Activated naive CD4-positive, alpha-beta T cell treated with anti-CD3 and anti-CD28 coated beads, Interleukin-2, amount 10 ng/mL, durations not matched to agents 7 days and 5 days (primary cell): Measurements from ENCODE around the gene KRTAP2-2.
"Not testable (repeated sequence)": the region's sequence is repeated elsewhere in the genome, so short reads cannot be mapped to it uniquely, and the experiment has no call there.

ENCODE experiments used
- CTCF ChIA-PET: fragments of 350-600 bp; sonication (Branson Sonifier 250); formaldehyde crosslinking; loops from one replicate; lab custom pipeline; 2021; ENCODE audit warnings: antibody characterized with exemption; lab: Charles Lee
- DNase-seq: peaks from one replicate; pipeline ENCODE4 v3.0.0-alpha.2; 2020
- H3K27ac Mint-ChIP-seq: one replicate; pipeline ENCODE4 v1.8.0; 2021; ENCODE audit warnings: mild to moderate bottlenecking, moderate library complexity, mixed read lengths
- H3K27me3 Mint-ChIP-seq: one replicate; pipeline ENCODE4 v1.8.0; 2021; ENCODE audit warnings: mild to moderate bottlenecking, mixed read lengths
- H3K36me3 Mint-ChIP-seq: one replicate; pipeline ENCODE4 v1.8.0; 2021; ENCODE audit warnings: mixed read lengths
- H3K4me1 Mint-ChIP-seq: one replicate; pipeline ENCODE4 v1.8.0; 2021; ENCODE audit warnings: mixed read lengths
- H3K4me3 Mint-ChIP-seq: one replicate; pipeline ENCODE4 v1.8.0; 2021; ENCODE audit warnings: mild to moderate bottlenecking, moderate library complexity, mixed read lengths
- H3K9me3 Mint-ChIP-seq: one replicate; pipeline ENCODE4 v1.8.0; 2021; ENCODE audit warnings: mixed read lengths

The KRTAP2-2 gene

DNA sequence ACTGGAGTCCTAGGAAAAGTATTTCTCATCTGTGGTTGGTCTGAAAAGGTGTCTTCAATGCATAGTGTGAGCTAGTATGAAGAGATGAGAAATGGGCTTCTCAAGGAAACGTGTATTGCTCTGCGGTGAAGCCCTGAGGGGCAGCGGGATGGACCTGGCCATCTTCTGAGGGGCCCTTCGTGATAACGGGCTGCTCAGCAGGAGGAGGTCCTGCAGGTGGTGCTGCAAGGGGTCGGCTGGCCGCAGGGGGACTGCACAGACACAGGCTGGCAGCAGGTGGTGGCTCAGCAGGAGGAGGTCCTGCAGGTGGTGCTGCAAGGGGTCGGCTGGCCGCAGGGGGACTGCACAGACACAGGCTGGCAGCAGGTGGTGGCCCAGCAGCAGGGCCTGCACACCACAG lies 474 bp downstream of the KRTAP2-2 start:
- DNase-seq, H3K4me1 Mint-ChIP-seq, H3K27me3 Mint-ChIP-seq, H3K4me3 Mint-ChIP-seq, CTCF ChIA-PET, H3K36me3 Mint-ChIP-seq, H3K27ac Mint-ChIP-seq, H3K9me3 Mint-ChIP-seq: not testable (repeated sequence)

DNA sequence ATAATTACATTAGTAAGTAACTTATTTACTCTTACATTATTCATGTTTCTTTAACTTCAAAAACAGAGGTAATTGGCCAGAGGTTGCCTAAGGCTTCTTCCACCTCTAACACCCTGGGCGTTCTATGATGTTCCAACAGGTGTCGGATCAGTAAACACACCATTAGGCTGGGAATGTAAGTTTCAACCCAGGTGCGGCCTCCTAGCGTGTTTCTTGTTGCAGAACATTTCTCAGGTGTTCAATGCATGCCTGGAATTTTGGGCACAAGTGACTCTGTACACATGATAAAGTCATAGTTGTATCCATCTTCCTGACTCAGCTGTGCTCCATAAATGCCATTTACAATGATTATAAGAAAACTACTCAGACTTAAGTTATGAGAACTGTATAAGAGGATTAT lies 1.0 kb downstream of the KRTAP2-2 start:
- Mint-ChIP-seq H3K36me3 (no peaks in the 10 kb centered on the region), H3K4me1 (no peaks in the 10 kb centered on the region), H3K27me3 (peaks cover 5% of the 10 kb centered on the region), H3K27ac (no peak overlapping the region), H3K4me3 (no peak overlapping the region), H3K9me3 (peaks cover 6% of the 10 kb centered on the region)
- DNase-seq: no peak
- CTCF ChIA-PET: no interaction called here

DNA sequence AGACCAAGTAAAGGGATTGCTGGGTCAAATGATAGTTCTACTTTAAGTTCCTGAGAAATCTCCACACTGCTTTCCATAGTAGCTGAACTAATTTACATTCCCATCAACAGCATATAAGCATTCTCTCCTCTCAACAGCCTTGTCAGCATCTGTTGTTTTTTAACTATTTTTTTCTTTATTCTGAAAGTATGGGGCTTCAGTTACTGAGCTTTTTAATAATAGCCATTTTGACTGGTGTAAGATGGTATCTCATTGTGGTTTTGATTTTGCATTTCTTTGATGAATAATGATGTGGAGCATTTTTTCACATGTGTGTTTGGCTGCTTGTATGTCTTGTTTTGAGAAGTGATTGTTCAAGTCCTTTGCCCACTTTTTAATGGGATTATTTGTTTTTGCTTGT lies 2.5 kb downstream of the KRTAP2-2 start:
- no peak for DNase-seq
- CTCF ChIA-PET: no interaction called here
- H3K4me1 Mint-ChIP-seq: no peaks in the 10 kb centered on the region
- H3K9me3 Mint-ChIP-seq: peaks cover 4% of the 10 kb centered on the region
- H3K27me3 Mint-ChIP-seq: peaks cover 17% of the 10 kb centered on the region
- H3K27ac Mint-ChIP-seq: no peak overlapping the region
- H3K36me3 Mint-ChIP-seq: no peaks in the 10 kb centered on the region
- no peak overlapping the region for H3K4me3 Mint-ChIP-seq

DNA sequence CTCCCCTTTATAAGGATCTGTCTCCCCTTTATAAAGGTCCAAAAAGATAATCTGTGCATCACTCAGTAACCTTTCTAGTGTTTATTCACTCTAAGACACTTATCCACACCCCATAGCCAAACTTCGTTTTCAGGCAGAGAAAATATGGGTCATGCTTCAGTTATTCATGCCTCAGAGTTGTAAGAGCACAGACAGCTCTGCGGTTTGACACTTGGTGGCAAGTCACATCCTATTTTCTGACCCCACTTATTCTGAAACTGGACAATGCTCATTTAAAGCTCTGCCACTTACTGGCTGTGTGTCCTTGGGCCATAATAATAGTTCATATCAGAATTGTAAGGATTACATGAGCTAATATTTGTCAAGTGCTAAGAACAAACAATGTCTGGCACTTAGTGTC lies 5.9 kb downstream of the KRTAP2-2 start:
- H3K27me3 Mint-ChIP-seq: peaks cover 36% of the 10 kb centered on the region
- no peak overlapping the region for H3K27ac Mint-ChIP-seq
- no peaks in the 10 kb centered on the region for H3K36me3 Mint-ChIP-seq
- DNase-seq: no peak
- no peaks in the 10 kb centered on the region for H3K4me1 Mint-ChIP-seq
- no peak overlapping the region for H3K4me3 Mint-ChIP-seq
- no peaks in the 10 kb centered on the region for H3K9me3 Mint-ChIP-seq
- CTCF ChIA-PET: no interaction called here

DNA sequence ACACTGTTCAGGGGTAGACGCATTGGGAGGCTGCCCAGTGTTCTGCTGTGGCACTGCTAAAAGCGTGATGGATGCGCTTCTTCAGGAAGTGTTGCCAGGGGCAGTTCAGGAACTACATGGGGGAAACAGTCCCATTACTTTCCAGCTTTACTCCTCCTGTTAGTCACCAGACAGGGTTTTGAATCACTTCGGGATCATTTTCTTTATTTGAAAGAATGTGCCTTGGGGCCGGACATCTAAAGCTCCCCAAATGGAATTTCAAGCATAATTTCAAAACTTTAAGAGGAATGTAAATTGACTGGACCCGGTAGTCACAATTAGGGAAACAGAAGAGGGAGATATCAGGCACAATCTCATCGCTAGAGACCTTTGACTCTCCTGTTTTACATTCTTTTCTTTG lies 6.6 kb downstream of the KRTAP2-2 start:
- no peaks in the 10 kb centered on the region for H3K9me3 Mint-ChIP-seq
- CTCF ChIA-PET: no interaction called here
- peaks cover 36% of the 10 kb centered on the region for H3K27me3 Mint-ChIP-seq
- no peak overlapping the region for H3K27ac Mint-ChIP-seq
- no peaks in the 10 kb centered on the region for H3K4me1 Mint-ChIP-seq
- H3K4me3 Mint-ChIP-seq: no peak overlapping the region
- no peaks in the 10 kb centered on the region for H3K36me3 Mint-ChIP-seq
- DNase-seq: no peak

DNA sequence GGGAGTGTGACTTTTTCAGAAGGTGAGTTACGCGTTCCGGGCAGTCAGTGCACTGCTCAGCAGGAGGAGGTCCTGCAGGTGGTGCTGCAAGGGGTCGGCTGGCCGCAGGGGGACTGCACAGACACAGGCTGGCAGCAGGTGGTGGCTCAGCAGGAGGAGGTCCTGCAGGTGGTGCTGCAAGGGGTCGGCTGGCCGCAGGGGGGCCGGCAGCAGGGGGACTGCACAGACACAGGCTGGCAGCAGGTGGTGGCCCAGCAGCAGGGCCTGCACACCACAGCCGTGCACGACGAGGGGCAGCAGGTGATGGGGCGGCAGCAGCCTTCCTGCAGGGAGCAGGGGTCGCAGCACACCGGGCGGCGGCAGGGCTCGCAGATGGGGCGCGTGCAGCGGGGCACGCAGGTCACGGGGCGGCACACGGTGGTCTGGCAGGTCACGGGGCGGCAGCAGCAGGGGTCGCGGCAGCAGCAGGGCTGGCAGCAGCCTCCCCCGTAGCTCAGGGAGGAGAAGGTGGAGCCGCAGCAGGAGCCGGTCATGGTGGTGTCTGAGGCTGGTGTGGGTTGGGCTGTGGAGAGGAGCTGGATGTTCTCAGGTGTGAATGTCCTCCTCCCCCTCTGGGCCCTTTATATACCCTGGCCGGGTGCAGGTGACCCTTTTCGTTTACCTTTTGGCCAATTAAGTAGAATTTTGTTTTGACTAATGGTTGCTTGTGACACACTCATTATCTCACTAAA lies 8.1 kb downstream of the KRTAP2-2 start, which contains the start of gene KRTAP2-1:
TSS of gene KRTAP2-1 (minus strand) at position 582 of the 731 bp plus-strand sequence. CDS start at position 533, 49 bp downstream.
- not testable (repeated sequence) for H3K36me3 Mint-ChIP-seq, H3K27ac Mint-ChIP-seq, H3K4me3 Mint-ChIP-seq, DNase-seq, H3K4me1 Mint-ChIP-seq, H3K9me3 Mint-ChIP-seq
- CTCF ChIA-PET: interaction anchor here (1.0 kb wide), 1 partner anchor 12 kb away, joined by 4 read pairs; no protein-coding TSS in a partner anchor
- H3K27me3 Mint-ChIP-seq: peaks cover 36% of the 10 kb centered on the region

DNA sequence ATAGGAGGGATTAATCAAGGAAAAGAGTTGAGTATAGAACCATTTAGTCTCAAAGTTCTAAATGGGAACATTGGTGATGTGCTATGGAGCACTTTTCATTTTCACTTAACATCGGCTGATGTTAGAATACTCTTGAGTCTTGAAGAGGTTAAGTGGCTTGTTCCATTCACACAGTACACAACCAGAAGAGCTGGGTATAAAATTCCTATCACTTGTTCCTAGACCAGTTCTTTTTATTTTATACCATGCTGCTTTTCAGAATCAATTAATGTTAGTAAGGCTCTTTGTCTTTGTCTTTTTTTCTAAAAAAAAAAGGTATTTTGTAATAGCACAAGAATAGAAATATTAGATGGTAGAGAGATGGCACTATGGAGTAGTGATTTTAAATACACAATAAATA lies 12.1 kb downstream of the KRTAP2-2 start:
- DNase-seq: no peak
- Mint-ChIP-seq H3K4me3 (no peak overlapping the region), H3K27ac (no peak overlapping the region), H3K27me3 (peaks cover 30% of the 10 kb centered on the region), H3K36me3 (no peaks in the 10 kb centered on the region), H3K4me1 (no peaks in the 10 kb centered on the region), H3K9me3 (no peaks in the 10 kb centered on the region)
- CTCF ChIA-PET: no interaction called here

DNA sequence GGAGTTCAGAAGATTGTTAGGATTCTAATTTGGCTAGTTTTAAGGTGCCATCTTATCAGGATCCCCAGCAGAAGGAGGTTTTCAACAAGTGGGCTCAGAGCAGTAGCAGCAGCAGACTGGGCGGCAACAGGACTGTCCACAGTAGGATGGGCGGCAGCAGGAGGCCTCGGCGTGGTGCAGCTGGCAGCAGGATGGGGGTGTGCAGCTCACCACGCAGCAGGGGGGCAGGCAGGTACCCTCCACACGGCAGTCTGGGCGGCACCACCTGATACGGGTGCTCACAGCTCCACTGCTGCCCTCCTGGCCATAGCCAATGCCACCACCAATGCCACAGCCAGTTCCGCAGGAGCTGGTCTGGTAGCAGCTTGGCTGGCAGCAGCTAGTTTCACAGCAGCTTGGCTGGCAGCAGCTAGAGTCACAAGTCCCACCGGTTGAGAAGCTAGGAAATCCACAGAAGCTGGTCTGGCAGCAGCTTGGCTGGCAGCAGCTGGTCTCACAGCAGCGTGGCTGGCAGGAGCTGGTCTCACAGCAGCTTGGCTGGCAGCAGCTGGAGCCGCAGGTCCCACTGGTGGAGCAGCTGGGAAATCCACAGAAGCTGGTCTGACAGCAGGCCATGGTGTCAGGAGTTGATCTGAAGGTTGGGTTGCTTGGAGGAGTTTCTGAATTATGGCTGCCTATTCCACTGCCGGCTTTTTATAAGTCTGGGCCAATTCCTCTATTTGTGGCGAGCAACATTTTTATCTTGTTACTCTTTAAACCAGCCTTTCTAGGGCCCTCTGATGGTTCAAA lies 14.1 kb downstream of the KRTAP2-2 start, which contains the start of gene KRTAP1-1:
TSS of gene KRTAP1-1 (minus strand) at position 668 of the 789 bp plus-strand sequence. CDS start at position 615, 53 bp downstream.
- CTCF ChIA-PET, H3K4me3 Mint-ChIP-seq, H3K27ac Mint-ChIP-seq, DNase-seq, H3K36me3 Mint-ChIP-seq, H3K4me1 Mint-ChIP-seq, H3K9me3 Mint-ChIP-seq: not testable (repeated sequence)
- peaks cover 14% of the 10 kb centered on the region for H3K27me3 Mint-ChIP-seq

DNA sequence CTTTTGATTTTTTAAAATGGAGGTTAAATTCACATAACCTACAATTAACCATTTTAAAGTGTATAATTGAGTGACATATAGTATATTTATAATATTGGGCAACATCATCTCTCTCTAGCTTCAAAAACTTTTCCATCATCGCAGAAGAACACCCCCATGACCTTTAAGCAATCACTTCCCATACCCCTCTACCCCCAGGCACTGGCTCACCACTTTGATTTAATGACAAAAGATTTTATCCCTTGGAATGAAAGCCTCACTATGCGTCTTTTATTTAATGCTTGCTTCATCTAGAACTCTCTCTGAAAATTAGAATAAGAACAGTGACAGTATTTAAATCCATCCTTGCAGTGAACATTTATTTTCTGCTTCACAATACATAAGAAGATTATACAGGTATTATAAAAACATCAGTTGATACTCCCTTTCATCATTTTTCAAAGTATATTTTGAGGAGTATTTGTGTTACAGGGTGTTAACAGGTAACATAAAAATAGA lies 17.1 kb downstream of the KRTAP2-2 start:
- no peak overlapping the region for H3K4me3 Mint-ChIP-seq
- no peaks in the 10 kb centered on the region for H3K36me3 Mint-ChIP-seq
- CTCF ChIA-PET: no interaction called here

DNA sequence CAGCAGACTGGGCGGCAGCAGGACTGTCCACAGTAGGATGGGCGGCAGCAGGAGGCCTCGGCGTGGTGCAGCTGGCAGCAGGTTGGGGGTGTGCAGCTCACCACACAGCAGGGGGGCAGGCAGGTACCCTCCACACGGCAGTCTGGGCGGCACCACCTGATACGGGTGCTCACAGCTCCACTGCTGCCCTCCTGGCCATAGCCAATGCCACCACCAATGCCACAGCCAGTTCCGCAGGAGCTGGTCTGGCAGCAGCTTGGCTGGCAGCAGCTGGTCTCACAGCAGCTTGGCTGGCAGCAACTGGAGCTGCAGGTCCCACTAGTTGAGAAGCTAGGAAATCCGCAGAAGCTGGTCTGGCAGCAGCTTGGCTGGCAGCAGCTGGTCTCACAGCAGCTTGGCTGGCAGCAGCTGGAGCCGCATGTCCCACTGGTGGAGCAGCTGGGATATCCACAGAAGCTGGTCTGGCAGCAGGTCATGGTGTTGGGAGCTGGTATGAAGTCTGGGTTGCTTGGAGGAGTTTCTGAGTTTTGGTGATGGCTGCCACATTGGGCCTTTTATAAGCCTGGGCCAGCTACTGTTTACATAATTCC lies 20.6 kb downstream of the KRTAP2-2 start, which contains the start of gene KRTAP1-3:
TSS of gene KRTAP1-3 (minus strand) at position 529 of the 590 bp plus-strand sequence. CDS start at position 476, 53 bp downstream.
- H3K9me3 Mint-ChIP-seq, CTCF ChIA-PET, H3K4me1 Mint-ChIP-seq, H3K36me3 Mint-ChIP-seq, DNase-seq, H3K27ac Mint-ChIP-seq, H3K4me3 Mint-ChIP-seq: not testable (repeated sequence)
- H3K27me3 Mint-ChIP-seq: peaks cover 11% of the 10 kb centered on the region

More for the DNA sequence above, 17.1 kb downstream of the KRTAP2-2 start:
- H3K27me3 Mint-ChIP-seq: peaks cover 15% of the 10 kb centered on the region
- no peak for DNase-seq
- H3K27ac Mint-ChIP-seq: no peak overlapping the region
- no peaks in the 10 kb centered on the region for H3K9me3 Mint-ChIP-seq
- H3K4me1 Mint-ChIP-seq: no peaks in the 10 kb centered on the region

DNA sequence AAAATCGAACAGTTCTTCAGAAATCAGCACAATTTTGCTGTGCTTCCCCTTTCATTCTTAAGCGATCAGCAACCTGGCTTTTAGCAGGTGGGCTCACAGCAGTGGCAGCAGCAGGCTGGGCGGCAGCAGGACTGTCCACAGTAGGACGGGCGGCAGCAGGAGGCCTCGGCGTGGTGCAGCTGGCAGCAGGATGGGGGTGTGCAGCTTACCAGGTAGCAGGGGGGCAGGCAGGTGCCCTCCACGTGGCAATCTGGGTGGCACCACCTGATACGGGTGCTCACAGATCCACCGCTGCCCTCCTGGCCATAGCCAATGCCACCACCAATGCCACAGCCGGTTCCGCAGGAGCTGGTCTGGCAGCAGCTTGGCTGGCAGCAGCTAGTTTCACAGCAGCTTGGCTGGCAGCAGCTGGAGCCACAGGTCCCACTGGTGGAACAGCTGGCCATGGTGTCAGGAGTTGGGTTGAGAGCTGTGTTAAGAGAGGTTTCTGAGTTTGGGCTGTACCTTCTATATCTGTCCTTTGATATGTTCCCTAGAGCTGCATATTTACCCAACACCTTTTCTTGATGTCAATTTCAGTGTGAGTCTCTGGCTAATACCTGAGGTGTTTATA lies 25.3 kb downstream of the KRTAP2-2 start, which contains the start of gene KRTAP1-4:
TSS of gene KRTAP1-4 (minus strand) at position 563 of the 613 bp plus-strand sequence. CDS start at position 446, 117 bp downstream.
- no peaks in the 10 kb centered on the region for H3K36me3 Mint-ChIP-seq

DNA sequence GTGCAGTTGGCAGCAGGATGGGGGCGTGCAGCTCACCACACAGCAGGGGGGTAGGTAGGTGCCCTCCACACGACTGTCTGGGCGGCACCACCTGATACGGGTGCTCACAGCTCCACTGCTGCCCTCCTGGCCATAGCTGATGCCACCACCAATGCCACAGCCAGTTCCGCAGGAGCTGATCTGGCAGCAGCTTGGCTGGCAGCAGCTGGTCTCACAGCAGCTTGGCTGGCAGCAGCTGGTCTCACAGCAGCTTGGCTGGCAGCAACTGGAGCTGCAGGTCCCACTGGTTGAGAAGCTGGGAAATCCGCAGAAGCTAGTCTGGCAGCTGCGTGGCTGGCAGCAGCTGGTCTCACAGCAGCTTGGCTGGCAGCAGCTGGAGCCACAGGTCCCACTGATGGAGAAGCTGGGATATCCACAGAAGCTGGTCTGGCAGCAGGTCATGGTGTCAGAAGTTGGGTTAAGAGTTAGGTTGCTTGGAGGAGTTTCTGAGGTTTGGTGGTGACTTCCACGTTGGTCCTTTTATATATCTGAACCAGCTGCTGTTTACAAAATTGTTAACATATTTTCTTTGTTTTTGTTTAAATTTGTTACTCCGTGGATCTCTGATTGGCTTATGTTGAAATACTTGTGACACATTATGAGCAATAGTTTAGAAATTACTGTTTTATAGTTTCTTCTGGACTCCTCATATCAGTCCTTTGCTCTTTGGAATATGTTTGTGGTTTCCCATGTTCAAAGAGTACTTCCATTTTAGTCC lies 28.1 kb downstream of the KRTAP2-2 start, which contains the start of gene KRTAP1-5:
TSS of gene KRTAP1-5 (minus strand) at position 494 of the 757 bp plus-strand sequence. CDS start at position 441, 53 bp downstream.
- H3K27ac Mint-ChIP-seq: no peak within 1 kb of the TSS
- DNase-seq: no peak
- no peaks in the 10 kb centered on the region for H3K4me1 Mint-ChIP-seq
- CTCF ChIA-PET: no interaction called here
- H3K27me3 Mint-ChIP-seq: peaks cover 7% of the 10 kb centered on the region
- no peaks in the 10 kb centered on the region for H3K36me3 Mint-ChIP-seq
- H3K4me3 Mint-ChIP-seq: no peak within 1 kb of the TSS
- H3K9me3 Mint-ChIP-seq: no peaks in the 10 kb centered on the region

More for the DNA sequence above, 25.3 kb downstream of the KRTAP2-2 start, which contains the start of gene KRTAP1-4:
- no peaks in the 10 kb centered on the region for H3K4me1 Mint-ChIP-seq
- CTCF ChIA-PET: no interaction called here
- H3K27me3 Mint-ChIP-seq: peaks cover 11% of the 10 kb centered on the region
- no peak within 1 kb of the TSS for H3K4me3 Mint-ChIP-seq
- no peak within 1 kb of the TSS for H3K27ac Mint-ChIP-seq
- H3K9me3 Mint-ChIP-seq: no peaks in the 10 kb centered on the region
- no peak for DNase-seq

DNA sequence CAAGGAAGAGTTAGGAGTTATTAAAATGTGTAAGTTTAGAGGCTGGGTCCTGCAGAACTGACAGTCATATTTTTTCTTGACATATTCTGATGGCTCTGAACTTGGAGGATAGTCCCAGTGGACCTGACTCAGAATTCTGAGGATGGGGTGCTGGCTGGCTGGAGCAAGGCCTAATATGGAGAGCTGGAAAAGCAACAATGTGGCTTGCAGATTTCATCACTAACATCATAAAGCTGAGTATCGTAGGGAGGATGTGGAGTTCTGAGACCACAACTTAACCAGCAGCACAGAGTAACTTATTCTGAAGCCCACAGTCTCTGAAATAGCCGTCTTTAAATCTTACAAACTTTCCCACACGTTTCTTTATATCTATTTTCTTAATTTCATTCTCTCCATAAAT lies 30.3 kb downstream of the KRTAP2-2 start:
- H3K27ac Mint-ChIP-seq: no peak overlapping the region
- no peak overlapping the region for H3K4me3 Mint-ChIP-seq
- no peaks in the 10 kb centered on the region for H3K4me1 Mint-ChIP-seq
- peaks cover 5% of the 10 kb centered on the region for H3K27me3 Mint-ChIP-seq
- H3K36me3 Mint-ChIP-seq: no peaks in the 10 kb centered on the region
- no peak for DNase-seq
- H3K9me3 Mint-ChIP-seq: no peaks in the 10 kb centered on the region
- CTCF ChIA-PET: no interaction called here
